HG03108 (cell line): ENCODE results near the gene SMR3B.

ENCODE experiments used
- ATAC-seq: cut with Tn5 transposase; IDR thresholded peaks from one replicate; pipeline ENCODE4 v1.9.1; 2021; ENCODE audit warnings: moderate library complexity; ENCODE audit not compliant: unreplicated experiment

SMR3B gene

DNA sequence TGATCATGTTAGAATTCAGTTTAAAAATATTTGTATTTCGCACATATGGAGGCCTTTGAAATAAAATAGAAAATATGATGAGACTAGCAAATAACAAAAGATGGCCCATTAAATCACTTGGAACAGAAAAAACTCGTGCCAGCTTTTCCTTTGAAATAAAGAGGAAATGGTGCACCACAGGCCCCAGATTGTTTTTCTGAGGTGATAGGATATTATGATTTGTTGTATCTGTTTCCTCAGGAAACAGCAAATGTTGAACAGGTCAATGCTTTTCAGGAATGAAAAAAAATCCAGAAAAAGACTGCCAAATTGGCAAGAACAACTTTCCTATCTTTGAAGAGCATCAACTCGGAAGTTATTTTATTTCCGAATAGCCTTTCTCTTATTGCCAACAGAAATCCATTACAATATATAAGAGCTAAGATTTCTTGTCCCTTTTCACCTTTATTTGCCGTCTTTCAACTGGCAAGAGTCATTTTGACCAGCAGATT lies at the start of gene SMR3B:
TSS of gene SMR3B (plus strand) at position 441 of the 491 bp plus-strand sequence. CDS start 1,380 bp downstream, outside the sequence.
- no peak for ATAC-seq

DNA sequence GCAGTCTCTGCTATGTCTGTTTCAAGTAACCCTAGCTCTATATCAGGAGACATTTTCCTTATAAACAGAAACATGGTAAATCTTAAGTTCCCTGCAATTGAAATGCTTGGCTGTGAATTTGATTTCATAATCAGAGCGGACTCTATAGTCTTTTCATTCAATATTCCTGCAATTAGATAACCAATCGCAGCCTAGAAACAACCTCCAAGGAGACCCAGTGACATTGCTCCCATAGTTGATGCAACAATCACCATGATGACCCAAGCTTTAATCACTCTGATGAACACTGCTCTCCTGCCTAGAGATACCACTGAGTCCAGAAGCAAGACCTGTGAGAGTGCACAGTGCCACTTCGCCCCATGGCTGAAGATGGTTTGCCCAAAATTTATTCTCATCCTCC lies 48.2 kb upstream of the SMR3B start, which contains the start of gene CABS1:
TSS of gene CABS1 (plus strand) at position 301 of the 400 bp plus-strand sequence. CDS start at position 360, 59 bp downstream.
- no peak for ATAC-seq

DNA sequence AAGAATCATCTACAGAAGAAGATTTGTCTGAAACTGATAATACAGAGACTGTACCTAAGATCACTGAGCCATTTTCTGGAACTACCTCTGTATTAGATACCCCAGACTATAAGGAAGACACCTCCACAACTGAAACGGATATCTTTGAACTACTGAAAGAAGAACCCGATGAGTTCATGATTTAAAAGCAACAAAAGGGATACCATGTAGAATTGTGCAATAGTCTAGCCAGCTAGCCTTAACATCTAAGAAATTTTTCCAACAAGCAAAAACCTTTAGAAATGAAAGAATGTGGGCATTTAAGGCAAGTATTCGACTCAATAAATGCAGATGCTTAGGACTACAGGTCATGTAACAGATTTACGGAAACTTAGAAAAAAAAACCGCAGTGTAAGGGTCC lies 46.9 kb upstream of the SMR3B start:
- no peak for ATAC-seq

DNA sequence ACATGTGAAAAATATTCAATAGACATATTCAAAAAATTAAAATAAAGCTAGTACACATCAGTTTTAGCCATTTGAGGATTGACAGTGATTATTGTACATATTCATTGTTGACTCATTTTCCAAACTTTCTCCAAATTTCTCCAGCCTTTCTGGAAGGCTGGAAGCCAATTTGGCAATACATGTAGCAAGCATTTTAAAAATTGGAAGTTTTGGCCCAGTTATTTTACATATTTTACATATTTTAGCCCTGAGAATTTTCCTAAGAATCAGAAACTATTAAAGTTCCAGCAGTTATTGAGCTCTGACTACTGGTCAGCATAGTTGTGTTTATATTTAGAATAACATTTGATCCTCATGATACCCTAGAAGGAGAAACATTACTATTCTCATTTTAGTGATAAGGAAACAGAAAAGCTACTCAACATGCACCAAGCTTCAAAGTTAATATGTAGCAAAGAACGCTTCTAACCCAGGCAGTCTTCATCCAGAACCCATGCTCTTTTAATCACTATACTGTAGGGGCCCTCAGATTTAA lies 45.0 kb upstream of the SMR3B start:
- ATAC-seq = no peak

DNA sequence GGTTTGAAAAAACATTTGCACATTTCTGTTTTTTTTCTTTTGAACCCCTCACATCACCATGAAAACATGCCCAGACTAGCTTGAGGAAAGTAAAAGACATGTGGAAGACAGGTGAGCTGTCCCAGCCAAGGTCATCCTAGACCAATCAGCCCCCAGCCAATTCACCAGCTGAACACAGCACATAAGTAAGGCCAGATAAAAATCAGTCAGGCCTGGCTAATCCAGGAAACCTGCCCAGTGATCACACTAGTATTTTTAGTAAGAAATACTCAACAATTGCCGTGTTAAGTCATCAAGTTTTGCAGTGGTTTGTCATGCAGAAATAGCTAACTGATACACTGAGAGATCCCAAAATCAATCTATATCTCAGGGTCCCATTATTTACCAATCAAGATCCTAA lies 26.7 kb upstream of the SMR3B start:
- ATAC-seq = no peak

DNA sequence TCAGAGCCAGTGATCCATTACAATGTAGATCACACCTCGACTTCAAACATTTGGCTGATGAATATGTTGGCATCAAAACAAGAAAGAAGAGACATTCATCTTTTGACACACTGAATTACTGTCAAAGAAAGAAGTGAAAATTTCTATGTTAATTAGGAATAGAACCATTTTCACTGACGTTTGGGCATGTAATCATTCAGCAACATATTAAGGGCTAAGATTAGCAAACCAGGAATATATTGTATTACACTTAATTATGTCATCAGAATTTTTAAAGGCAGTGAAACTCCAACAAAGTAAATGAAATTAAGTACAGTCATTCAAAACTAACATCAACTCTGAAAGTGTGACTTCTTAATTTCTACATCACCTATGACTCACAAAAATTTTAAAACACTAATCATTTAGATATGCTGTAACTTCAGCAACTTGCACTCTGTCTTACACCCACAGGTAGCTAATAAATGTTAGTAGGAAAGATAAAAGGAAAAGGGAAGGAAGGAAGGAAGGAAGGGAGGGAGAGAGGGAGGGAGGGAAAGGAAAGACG lies 23.7 kb upstream of the SMR3B start:
- no peak for ATAC-seq

DNA sequence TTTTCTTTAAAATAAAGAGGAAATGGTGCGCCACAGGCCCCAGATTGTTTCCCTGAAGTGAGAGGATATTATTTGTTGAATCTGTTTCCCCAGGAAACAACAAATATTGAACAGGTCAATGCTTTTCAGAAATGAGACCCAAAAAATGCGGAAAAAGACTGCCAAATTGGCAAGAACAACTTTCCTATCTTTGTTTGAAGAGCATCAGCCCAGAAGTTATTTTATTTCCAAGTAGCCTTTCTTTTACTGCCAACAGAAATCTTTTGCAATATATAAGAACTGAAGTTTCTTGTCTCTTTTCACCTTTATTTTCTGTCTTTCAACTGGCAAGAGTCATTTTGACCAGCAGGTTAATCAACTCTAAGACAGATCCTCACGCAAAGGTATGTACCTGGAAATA lies 22.5 kb upstream of the SMR3B start, which contains the start of gene SMR3A:
TSS of gene SMR3A (plus strand) at position 301 of the 400 bp plus-strand sequence. CDS start 1,356 bp downstream, outside the sequence.
- ATAC-seq = no peak

DNA sequence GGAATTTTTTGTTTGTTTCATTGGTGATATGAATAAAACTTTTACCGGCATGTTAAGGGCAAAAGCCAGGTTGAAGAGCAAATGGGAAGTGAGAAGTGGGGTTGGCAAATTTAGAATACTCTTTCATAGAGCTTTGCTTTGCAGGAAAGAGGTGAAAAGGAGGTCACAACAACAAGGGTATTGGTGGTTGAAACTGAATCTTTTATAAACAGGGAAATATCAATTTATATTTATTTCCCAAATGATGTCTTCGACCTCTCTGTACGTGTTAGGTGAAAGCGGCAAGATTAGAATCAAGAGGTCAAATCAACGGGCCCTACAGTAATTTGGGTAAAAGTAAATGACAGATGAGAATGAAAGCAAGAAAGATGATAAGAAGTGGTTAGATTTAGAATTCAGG lies 18.9 kb upstream of the SMR3B start:
- ATAC-seq = no peak

DNA sequence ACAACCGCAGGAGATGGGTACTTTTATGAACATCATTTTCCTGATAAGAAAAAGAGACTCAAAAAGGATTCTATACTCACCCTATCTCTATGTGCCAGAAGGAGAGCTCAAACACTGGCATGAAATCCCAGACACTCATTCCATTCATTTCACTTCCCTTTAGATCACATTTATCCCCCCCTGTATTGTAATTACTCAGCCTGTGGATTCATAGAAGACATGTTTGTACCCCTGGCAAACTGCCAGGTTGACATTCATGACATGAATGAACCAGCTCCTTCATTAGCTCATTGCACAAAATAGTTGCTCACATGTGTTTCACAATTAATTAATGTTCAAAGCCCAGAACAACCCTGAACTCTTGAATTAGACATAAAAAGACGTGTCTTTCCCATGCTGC lies 17.5 kb upstream of the SMR3B start:
- ATAC-seq = no peak

DNA sequence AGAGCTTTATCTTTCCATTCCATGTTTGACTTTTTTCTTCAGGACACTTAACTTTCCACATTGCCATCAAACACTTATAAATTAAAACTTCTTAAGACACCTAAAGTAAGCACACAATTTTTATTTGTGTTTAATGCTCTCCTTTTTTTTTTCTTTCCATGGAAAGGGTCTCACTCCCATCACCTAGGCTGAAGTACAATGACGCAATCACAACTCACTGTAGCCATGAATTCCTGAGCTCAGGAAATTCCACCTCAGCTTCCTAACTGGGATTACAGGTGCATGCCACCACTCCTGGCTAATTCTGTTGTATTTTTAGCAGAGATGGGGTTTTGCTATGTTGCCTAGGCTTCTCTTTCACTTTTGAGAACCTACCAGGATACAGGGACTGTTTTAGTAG lies 15.1 kb upstream of the SMR3B start:
- ATAC-seq = no peak

DNA sequence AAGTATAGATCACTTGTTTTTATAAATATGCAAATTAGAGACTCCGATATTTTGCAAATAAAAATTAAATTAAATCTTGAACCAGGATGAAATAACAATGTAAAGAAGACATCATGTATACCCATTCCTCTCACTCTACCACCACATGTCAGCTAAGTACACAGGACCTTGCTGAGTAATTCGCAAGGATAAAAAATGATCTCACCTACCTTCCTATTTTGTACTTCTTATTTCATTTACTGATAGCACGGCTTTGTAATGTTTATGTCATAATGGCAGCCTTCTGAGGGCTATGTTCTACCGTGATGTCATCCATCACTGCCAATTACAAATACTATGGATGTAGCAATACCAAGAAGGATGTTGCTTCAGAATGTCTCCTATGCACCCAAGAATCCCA lies 10.9 kb upstream of the SMR3B start:
- ATAC-seq = no peak

DNA sequence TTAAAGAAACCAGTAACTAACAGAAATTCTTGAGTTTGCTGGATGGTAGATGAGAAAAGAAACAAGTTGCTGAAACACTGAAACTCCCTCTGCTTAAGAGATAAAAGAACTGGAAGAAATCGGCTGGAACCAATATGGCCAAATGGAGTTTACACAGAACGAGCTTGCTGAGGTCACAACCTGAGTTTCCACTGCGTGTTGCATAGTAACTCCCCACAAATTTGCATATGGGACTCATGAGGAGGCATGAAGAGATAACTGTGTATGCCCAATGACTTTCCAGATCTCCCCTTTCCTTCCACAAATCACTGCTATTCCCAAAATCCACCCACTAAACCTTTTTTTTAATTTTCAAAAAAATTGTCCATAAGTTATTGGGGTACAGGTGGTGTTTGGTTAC lies 10.2 kb upstream of the SMR3B start:
- ATAC-seq = no peak

DNA sequence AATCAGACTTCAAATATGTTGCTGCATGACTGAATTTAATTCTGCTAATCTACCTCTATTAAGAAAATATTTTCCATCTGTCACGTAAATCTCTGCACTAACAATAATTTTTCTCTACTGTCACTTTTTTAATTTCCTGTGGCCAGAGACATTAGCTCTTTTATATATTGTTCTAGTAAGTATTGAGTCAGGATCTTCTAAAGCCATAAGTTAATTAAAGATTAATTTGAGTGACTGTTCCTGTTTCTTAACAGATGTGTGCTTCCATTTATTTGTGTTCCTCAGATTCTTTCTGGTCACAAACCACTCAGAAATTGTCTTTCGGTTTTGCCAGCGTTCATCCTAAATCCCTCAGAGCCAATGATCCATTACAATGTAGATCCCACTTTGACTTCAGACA lies 2.4 kb upstream of the SMR3B start:
- no peak for ATAC-seq

DNA sequence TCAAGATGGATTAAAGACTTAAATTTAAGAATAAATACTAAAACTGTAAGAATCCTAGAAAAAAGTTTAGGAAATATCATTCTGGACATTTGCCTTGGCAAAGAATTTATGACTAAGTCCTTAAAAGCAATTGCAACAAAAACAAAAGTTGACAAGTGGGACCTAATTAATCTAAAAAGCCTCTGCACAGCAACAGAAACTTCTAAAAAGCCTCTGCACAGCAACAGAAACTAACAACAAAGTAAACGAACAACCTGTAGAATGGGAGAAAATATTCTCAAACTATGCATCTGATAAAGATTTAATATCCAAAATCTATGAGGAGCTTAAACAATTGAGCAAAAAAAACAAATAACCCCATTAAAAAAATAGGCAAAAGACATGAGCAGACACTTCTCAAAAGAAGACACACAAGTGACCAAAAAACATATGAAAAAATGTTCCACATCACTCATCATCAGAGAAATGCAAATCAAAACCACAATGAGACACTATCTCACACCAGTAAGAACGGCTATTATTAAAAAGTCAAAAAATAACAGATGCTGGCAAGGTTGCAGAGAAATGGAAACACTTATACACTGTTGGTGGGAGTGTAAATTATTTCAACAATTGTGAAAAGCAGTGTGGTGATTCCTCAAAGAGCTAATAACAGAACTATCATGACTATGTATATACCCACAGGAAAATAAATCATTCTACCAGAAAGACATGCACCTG lies 9.3 kb downstream of the SMR3B start:
- ATAC-seq = no peak

DNA sequence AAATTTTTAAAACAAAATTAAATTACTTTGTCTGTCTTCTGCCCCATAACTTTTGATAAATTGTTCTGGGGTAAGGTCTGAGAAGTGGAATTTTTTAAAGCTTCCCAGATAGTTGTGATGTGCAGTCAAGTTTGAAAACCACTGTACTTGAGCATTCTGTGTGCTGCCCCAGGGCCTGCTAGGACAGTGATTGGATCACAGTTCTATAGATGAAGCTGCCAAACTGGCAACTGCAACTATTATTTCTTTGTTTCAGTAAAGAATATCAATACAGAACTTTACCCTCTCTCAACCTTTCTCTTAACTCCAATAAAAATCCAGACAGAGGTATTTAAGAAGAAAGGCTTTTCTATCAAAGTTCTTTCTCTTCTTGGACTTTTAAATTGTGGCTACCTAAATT lies 14.6 kb downstream of the SMR3B start, which contains the start of gene OPRPN:
TSS of gene OPRPN (plus strand) at position 361 of the 400 bp plus-strand sequence. CDS start 1,346 bp downstream, outside the sequence.
- ATAC-seq = no peak

DNA sequence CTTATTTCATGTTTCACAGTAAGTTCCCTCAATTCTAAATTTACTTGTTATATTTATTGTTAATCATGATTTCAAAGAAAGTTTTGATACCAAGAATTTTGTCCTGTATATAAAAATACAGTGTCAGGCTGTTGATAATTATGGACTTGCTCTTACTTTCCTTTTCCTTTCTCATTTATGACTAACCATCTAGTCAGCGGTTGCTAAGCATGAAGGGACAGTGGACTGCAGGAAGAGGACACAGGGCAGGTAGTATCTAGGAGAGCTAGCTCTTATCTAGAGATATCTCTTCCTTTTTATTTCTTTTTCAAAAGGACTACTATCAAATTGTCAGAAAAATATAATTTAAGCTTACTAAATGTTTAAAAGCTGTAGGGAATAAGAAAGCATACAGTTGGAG lies 16.4 kb downstream of the SMR3B start:
- no peak for ATAC-seq

DNA sequence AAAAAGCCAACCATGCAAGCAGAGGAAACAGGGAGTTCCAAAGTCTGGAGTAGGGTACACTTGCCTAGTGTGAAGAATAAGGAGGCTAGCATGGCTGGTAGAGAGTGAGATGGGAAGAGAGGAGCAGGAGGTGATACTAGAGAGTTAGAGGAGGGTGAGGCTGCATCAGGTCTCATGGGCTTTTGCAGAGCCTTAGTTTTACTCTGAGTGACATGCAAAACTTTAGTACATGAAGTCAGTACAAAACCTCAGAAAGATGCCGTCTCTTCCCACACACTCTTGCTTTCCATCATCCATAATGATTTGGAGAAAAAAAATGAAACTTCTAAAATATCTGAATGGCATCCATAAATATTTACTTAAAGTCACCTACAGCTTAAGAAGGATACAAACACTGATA lies 19.8 kb downstream of the SMR3B start:
- no peak for ATAC-seq

DNA sequence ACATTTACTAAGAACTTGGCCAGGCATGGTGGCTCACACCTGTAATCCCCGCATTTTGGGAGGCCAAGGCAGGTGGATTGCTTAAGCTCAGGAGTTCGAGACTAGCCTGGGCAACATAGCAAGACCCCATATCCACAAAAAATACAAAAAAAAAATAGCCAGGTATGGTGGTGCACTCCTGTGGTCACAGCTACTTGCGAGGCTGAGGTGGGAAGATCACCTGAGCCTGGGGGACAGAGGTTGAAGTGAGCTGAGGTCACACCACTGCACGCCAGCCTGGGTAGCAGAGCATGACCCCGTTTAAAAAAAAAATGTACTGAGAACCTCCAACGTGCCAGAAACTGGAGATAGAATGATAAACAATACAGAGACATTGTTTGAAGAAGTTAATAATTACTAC lies 22.8 kb downstream of the SMR3B start:
- ATAC-seq = no peak

DNA sequence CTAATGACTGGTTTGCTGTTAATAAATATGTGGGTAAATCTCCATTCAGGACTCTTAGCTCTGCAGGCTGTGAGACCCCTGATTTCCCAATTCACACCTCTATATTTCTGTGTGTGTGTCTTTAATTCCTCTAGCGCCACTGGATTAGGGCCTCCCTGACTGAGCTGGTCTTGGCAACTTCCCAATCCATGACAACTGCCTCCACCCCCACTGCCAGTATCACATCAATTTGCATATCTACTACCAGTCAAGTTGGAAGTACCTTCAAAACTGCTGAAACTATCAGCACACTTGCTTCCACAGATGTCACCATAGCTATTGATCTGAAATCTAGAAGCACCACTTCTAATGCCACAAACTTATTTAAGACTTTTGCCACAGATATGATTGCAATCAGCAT lies 42.4 kb downstream of the SMR3B start:
- no peak for ATAC-seq

DNA sequence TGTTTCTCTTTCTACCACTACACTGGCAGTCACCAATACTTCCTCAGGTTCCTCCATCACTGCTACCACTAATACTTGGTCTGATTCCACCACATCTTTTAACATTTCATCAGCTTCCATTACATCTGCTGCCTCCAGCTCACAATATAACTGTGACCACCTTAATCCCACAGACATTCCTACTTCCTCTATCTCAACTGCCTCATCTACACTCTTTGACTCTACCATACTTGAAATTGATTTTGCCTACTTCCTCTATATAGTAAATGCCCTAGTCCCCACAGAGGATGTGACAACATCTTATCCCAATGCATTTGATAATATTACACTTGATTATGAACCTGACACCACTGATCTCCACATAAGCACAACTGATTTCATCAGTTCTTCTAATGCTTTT lies 43.9 kb downstream of the SMR3B start:
- ATAC-seq = no peak

DNA sequence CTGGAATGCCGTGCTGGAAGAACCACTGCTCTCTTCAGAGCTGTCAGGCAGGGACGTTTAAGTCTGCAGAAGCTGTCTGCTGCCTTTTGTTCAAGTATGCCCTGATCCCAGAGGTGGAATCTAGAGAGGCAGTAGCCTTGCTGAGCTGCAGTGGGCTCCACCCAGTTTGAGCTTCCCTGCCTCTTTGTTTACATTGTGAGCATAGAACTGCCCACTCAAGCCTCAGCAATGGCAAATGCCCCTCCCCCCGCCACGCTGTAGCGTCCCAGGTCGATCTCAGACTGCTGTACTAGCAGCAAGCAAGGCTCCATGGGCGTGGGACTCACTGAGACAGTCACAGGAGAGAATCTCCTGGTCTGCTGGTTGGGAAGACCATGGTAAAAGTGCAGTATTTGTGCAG lies 54.3 kb downstream of the SMR3B start:
- no peak for ATAC-seq
